SW 1271 (cell line): ENCODE results near the gene SHROOM3.
"Not testable (repeated sequence)": the region's sequence is repeated elsewhere in the genome, so short reads cannot be mapped to it uniquely, and the experiment has no call there.

Source experiments
- DNase-seq, 2 experiments: peaks; one replicate each; lab custom pipeline; 2025; lab: John Stamatoyannopoulos, UW

SHROOM3 gene

GRCh38 chr4:76445911-76446310 is 10.9 kb downstream of the SHROOM3 start:
- no peak for DNase-seq

DNA sequence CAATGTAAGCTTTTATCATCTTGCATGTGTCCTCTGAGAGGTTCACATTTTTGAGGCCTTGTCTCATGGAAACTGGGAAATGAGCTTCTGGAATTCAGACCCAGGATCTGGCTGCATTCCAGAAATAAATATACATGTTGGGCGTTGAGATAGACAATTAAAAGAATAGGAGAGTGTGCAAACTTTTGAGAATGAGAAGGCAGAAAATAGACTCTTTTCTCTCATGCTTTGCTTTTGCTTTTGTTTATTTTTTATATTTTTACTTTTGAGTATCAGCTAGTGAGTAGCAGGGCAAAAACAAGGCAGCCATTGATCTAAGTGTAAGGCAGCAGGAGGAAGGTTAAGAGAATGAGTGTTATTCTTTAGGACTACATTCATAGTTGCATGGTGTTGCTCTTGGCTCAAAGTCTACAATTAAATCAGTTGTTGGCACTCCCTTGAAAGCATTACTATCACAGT is 12.4 kb downstream of the SHROOM3 start:
- DNase-seq, result no peak

- DNase-seq, result no peak
Observed at GRCh38 chr4:76448211-76448610, 13.2 kb downstream of the SHROOM3 start.

GRCh38 chr4:76449362-76449767 is 14.3 kb downstream of the SHROOM3 start:
- no peak for DNase-seq

DNA sequence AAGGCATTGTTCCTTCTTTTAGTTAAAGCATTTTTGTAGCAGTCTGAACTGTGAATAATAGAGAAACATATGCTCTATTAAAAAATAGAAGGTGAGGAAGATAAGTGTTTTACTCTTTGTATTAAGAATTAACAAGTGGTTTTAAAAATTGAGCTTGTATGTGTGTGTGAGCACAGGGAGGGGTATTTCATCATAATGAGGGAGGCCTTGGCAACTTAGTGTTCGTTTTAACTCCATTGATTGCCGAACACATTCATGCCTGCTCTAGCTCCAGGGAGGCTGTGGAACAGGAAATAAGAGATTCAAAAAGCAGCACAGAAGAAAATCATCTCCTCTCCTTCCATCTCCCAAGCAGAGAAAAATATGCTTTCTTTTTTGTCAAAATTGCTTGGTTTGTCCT is 14.8 kb downstream of the SHROOM3 start:
- DNase-seq, result no peak

DNA sequence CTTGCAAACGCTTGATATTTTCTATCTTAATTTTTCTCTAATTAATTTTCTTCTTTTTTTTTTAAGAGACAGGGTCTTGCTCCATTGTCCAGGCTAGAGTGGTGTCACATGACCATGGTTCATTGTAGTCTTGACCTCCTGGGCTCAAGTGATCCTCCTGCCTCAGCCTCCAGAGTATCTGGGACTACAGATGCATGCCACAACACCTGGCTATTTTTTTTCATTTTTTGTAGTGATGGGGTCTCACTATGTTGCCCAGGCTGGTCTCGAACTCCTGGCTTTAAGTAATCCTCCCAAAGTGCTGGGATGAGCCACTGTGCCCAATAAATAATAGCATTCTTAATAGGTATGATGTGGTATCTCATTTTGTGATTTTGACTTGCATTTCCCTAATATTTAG is 18.2 kb downstream of the SHROOM3 start:
- DNase-seq, result no peak

DNA sequence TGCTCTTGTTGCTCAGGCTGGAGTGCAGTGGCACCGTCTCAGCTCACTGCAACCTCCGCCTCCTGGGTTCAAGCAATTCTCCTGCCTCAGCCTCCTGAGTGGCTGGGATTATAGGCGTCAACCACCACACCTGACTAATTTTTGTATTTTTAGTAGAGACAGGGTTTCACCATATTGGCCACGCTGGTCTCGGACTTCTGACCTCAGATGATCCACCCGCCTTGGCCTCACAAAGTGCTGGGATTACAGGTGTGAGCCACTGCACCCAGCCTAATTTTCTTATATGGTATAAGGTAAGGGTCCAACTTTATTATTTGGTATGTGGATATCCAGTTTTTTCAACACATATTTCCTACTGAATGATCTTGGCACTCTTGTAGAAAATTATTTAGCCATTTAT is 19.0 kb downstream of the SHROOM3 start:
- not testable (repeated sequence) for DNase-seq

DNA sequence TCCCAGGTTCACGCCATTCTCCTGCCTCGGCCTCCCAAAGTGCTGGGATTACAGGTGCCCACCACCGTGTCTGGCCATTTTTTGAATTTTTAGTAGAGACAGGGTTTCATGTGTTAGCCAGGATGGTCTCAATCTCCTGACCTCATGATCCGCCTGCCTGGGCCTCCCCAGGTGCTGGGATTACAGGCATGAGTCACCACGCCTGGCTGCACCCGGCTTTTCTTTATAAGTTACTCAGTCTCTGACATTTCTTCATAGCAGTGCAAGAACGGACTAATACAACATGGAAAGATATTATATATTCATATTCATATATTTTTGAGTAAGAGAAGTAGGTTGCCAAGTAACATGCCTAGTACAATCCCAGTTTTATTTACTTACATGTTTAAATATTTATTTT is 22.9 kb downstream of the SHROOM3 start:
- no peak for DNase-seq

- no peak for DNase-seq
Observed at GRCh38 chr4:76458297-76458696, 23.3 kb downstream of the SHROOM3 start.

DNA sequence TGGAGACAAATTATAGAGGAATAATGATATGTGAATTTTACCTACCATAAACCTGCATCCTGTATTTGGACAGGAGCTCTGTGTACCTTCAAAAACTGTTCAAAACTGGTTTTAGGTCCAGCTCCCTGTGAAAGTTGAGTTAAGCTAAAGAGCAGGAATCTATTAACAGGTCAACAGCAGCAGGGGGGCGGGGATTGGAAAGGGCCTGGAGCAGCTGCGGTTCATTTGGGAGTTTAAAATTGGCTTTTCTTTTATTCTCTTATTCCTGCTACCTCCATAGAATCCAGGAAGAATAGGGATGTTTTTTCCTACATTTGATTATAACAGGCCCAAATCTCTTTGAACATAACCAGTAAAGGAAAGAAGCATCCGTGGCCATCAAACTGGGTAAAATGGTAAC is 23.8 kb downstream of the SHROOM3 start:
- no peak for DNase-seq

DNA sequence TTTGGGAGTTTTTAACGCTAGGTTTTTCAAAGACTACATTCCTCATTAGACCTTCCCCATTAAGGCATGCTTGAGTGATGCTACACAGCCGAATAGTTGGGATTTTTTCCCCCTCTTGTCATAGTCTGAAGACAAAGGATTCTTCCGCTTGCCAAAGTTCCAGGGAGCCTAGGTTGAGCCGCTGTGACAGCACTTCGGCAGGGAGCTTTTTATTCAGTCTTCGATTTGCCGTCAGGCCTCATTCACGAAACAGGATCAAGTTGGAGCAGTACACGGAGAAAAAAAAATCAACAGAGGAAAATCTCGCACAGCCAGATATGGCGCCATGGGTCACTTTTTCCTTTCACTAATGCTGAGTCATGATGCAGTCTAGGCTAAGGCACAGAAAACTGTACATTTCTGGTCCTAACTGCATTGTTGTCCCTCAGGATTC is 24.3 kb downstream of the SHROOM3 start:
- no peak for DNase-seq

- no peak for DNase-seq
Observed at GRCh38 chr4:76463568-76463967, 28.5 kb downstream of the SHROOM3 start.

DNA sequence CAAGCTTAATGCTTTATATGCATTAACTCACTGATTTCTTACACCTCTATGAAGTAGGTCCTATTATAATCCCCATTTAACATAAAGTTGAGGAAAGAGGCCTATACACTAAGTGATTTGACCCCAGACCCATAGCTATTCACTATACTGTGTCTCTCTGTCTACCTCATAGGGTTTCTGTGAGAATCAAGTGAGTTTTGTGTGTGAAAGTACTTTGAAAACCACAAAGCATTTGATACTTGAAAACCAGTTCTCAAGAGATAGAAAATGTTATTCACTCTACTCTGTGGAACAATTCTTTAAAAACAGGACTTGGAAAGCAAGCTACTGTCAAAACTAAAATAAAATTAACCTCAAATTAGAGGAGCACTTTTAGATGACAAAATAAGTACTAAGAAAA is 35.0 kb downstream of the SHROOM3 start:
- DNase-seq, result no peak

DNA sequence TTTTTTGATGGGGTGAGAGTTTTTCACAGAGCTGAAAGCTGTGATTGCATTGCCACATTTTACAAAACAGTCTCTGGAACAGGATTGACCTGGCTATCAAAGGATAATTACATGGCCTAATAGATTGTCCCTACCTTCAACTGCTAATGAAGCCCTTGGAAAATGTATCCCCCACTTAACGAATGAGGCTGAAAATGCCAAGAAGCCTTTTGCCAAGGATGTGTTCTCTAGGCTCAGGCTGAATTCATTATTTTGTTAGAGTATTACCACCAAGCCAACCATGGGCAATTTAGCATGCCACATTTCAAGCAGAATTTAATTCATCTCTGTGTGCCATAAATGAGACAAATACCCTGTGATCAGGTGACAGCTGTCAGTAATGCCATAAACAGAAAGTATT is 35.5 kb downstream of the SHROOM3 start:
- DNase-seq, result no peak

DNA sequence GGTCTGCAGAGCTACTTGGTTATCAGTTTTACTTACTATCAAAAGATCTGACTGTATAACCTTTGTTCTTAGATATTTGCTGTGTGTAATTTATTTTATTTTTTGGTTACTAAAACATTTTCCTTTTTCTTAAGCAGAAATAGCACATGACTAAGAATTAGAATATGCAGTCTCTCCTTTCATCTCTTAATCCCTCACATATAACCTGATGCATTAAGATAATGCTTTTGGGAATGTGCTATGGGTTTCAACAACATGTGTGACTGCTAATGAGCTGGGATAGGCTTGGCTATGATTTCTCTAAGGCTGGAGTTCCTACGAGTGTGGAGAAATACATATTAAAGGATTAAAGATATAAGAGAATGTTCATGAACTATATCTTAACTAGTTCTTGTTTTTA is 41.5 kb downstream of the SHROOM3 start:
- no peak for DNase-seq

DNA sequence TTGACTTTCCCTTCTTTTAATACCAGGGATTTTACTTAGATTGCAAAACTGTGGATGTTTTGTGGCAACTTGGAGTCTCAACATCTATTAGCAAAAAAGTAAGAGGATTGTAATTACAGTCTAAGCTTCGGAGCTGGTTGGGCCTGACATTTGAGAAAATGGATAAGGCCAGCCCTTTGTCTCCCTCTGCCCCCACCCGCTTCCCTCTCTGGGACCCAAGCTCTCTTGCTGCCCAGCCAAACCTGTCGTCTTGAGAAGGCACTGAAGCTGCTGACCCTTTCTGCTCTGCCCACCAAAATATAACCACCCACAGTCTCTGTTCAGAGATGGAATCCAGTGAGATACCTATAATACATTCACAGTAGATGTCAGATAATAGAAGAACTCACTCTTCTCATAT is 49.6 kb downstream of the SHROOM3 start:
- no peak for DNase-seq

- no peak for DNase-seq
Observed at GRCh38 chr4:76485450-76485849, 50.4 kb downstream of the SHROOM3 start.

- DNase-seq, result no peak
Observed at GRCh38 chr4:76486588-76487276, 51.7 kb downstream of the SHROOM3 start.

GRCh38 chr4:76487621-76488020 is 52.6 kb downstream of the SHROOM3 start:
- no peak for DNase-seq

DNA sequence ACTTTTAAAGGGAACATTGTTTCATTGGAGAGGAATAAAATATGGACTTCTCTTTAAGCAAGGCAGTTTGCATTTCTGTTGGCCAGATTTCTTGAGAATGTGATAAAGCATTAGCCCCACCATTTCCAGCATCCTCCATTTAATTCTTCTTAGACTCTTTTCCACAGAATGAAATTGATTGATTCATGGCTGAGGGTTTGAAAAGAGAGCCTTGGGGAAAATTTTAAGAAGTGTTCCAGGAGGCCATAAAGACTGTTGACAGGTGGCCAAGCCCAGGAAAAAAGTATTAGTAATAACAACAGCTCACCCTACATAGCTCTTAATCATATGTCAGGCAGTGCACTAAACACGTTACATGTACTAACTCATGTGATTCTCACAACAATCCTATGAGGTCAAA is 53.4 kb downstream of the SHROOM3 start:
- no peak for DNase-seq

DNA sequence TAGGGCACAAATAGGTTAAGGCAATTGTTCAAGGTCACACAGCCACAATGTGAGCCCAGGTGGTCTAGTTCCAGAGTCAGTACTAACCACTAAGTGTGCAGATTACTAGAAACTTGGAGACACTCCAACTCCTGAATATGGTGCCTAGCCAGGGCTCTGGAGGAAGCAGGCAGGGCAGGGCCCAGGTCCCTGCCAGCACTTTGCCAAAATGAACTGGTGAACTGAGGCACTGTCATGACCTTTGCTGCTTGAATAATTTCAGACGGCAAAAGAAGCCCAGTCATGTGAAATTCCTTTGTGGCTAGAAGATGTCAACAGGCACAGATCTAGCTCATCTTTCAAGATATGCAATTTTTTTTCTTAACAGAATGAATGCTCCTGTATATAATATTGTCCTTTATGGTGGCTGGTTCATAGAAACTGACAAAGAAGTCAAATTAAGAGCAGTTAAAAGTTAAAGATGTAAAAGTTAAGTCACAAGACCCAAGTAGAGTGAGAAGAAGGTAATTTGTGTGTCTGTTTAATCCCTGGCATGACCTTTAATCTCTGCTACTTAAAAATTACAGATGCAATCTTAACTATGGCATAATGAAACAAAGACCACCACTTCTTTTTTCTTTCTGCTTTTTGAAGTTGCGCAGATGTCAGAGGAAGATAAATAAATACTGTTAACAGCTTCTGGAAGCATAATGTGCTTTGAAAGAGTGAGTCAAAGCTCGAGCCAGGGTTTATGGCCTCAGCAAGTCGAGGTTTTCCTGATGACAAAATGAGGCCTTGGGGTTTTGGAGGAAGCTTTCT is 54.1 kb downstream of the SHROOM3 start:
- no peak for DNase-seq

DNA sequence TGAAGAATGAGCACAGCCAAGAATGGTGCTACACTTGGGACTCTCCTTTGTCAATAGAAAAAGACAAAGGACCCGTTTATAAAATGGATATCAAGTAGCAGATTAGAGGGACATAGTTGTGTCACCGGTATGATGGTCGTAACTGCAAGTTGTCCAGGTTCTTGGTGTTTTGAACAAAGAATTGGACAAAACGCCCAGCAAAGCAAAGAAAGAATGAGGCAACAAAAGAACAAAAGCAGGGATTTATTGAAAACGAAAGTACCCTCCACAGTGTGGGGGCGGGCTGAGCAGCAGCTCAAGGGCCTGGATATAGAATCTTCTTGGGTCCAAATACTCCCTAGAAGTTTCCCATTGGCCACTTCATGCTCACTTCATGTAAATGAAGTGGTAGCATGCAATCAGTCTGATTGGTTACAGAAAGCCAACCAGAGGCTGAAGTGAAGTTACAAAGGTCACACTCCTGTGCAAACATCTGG is 54.7 kb downstream of the SHROOM3 start:
- DNase-seq, result no peak

GRCh38 chr4:76492055-76492454 is 57.0 kb downstream of the SHROOM3 start:
- DNase-seq, result no peak
